ENCODE data around the gene SETD1B. TPM values are rescaled to one million over a fixed set of nuclear protein-coding genes. Genes with fewer than 3 reads are reported as not detected.

Gene SETD1B
- total RNA-seq: 4.3 and 5.0 TPM in 2 replicates

GRCh38 chr12:121803861-121804416, at the start of gene SETD1B:
Gene SETD1B (plus strand): TSS chr12:121804009. CDS start chr12:121804738, 729 bp downstream.

GRCh38 chr12:121793440-121793837, 10.4 kb upstream of the SETD1B start, which contains the start of gene RHOF:
Gene RHOF (minus strand): TSS chr12:121793688. CDS start chr12:121793633, 55 bp downstream.

GRCh38 chr12:121858662-121859572, 55.1 kb downstream of the SETD1B start, which contains the start of gene HPD:
Gene HPD (minus strand): TSS chr12:121858859. CDS start chr12:121858823, 36 bp downstream.

Other genes with a start within 250 kb of the SETD1B start
- 34.1 and 39.4 TPM in 2 replicates for gene KDM2B, start 223.0 kb upstream of the SETD1B start, total RNA-seq
- 8.9 and 13.8 TPM in 2 replicates for gene ORAI1, start 177.5 kb upstream of the SETD1B start, total RNA-seq
- under 0.01 and 0.59 TPM in 2 replicates for gene MORN3, start 134.4 kb upstream of the SETD1B start, total RNA-seq
- 8.8 and 10.4 TPM in 2 replicates for gene TMEM120B, start 91.3 kb upstream of the SETD1B start, total RNA-seq
- 26.8 and 35.5 TPM in 2 replicates for gene RHOF, start 10.3 kb upstream of the SETD1B start, total RNA-seq
- 0.84 and 1.3 TPM in 2 replicates for gene HPD, start 54.9 kb downstream of the SETD1B start, total RNA-seq
- 132 and 149 TPM in 2 replicates for gene PSMD9, start 84.8 kb downstream of the SETD1B start, total RNA-seq
- gene CFAP251, start 114.6 kb downstream of the SETD1B start, total RNA-seq: 2.4 and 3.9 TPM in 2 replicates
- 3.4 and 6.1 TPM in 2 replicates for gene BCL7A, start 217.9 kb downstream of the SETD1B start, total RNA-seq